ENCODE results near the gene TUB.

DNA sequence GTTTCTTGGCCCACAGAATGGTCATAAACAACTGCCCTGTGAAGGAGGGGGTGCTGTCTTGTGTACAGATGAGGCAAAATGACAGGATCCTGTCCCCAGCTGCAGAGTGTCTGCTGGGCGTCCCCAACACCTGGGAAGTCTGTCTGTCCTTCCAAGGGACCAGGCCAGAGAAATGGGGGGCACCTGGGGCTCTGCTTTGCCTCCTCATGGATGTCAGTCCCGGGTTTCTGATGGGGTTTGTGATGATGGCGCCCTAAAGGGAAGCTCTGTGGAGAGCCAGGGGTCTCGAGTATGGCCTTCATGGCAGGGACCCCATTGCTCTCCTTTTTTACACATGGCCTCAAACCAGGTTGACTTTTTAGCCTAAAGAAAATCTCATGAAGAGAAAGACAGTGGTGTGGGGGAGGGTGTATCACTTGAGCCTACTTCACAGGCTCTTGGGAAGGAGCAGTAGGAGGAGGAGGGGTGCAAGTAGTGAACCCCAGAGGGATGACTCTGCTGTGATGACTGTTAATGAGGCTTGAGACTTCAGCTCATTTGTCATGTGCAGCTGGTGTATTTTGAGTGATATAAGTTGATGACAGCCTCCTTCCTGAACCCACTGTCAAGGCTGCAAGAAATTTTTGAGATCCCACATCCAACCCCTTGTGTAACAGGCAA, 40.6 kb upstream of the TUB start:
- TF ChIP-seq ZNF426 (tag by site-specific recombination; IDR thresholded peaks at IDR 0.05) (no peak), ZNF350 (tag by site-specific recombination; IDR thresholded peaks at IDR 0.05) (no peak), ZNF776 (tag by site-specific recombination; IDR thresholded peaks at IDR 0.05; ENCODE audit: borderline replicate concordance) (no peak)
- TF ChIP-seq, protein P1, sequence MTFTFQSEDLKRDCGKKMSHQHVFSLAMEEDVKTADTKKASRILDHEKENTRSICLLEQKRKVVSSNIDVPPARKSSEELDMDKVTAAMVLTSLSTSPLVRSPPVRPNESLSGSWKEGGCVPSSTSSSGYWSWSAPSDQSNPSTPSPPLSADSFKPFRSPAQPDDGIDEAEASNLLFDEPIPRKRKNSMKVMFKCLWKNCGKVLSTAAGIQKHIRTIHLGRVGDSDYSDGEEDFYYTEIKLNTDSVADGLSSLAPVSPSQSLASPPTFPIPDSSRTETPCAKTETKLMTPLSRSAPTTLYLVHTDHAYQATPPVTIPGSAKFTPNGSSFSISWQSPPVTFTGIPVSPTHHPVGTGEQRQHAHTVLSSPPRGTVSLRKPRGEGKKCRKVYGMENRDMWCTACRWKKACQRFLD (tag by site-specific recombination; IDR thresholded peaks at IDR 0.05): no peak
- TF ChIP-seq, protein P2, sequence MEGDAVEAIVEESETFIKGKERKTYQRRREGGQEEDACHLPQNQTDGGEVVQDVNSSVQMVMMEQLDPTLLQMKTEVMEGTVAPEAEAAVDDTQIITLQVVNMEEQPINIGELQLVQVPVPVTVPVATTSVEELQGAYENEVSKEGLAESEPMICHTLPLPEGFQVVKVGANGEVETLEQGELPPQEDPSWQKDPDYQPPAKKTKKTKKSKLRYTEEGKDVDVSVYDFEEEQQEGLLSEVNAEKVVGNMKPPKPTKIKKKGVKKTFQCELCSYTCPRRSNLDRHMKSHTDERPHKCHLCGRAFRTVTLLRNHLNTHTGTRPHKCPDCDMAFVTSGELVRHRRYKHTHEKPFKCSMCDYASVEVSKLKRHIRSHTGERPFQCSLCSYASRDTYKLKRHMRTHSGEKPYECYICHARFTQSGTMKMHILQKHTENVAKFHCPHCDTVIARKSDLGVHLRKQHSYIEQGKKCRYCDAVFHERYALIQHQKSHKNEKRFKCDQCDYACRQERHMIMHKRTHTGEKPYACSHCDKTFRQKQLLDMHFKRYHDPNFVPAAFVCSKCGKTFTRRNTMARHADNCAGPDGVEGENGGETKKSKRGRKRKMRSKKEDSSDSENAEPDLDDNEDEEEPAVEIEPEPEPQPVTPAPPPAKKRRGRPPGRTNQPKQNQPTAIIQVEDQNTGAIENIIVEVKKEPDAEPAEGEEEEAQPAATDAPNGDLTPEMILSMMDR (tag by site-specific recombination; IDR thresholded peaks at IDR 0.05): no peak
- TF ChIP-seq, protein P3, sequence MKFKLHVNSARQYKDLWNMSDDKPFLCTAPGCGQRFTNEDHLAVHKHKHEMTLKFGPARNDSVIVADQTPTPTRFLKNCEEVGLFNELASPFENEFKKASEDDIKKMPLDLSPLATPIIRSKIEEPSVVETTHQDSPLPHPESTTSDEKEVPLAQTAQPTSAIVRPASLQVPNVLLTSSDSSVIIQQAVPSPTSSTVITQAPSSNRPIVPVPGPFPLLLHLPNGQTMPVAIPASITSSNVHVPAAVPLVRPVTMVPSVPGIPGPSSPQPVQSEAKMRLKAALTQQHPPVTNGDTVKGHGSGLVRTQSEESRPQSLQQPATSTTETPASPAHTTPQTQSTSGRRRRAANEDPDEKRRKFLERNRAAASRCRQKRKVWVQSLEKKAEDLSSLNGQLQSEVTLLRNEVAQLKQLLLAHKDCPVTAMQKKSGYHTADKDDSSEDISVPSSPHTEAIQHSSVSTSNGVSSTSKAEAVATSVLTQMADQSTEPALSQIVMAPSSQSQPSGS (tag by site-specific recombination; IDR thresholded peaks at IDR 0.05; ENCODE audit: low read depth): no peak
